ENCODE results near the gene MED28. TPM values are rescaled to one million over a fixed set of nuclear protein-coding genes. Genes with fewer than 3 reads are reported as not detected.

The MED28 gene
- total and polyA plus RNA-seq, 12 donors = 4.9 to 49.4 (median 12.1) TPM

- no peak for DNase-seq
- H3K4me1 ChIP-seq (replicated peaks in 1 of 2) = no peaks in the 10 kb centered on the region
- no peaks in the 10 kb centered on the region for H3K27me3 ChIP-seq
- TF ChIP-seq POLR2A (IDR thresholded peaks at IDR 0.05) = no peak
- no peaks in the 10 kb centered on the region for H3K36me3 ChIP-seq (replicated peaks in 1 of 2)
- H3K27ac ChIP-seq = no peak overlapping the region
- H3K4me3 ChIP-seq = no peak overlapping the region
- WGBS, 4 donors = 59 to 70% (median 64%) methylated on average over 2 of the region's 2 CpGs
- intact Hi-C loops (cut with DNase I) = no loop called here
- no peaks in the 10 kb centered on the region for H3K9me3 ChIP-seq (replicated peaks in 1 of 3)
These were observed 67.8 kb downstream of the MED28 start for GRCh38 chr4:17682222-17682566.

Other genes starting within 250 kb of the MED28 start
- 10 to 100 TPM; 23.3 to 79.4 (median 34.1) TPM for gene QDPR, start 102.6 kb upstream of the MED28 start, total RNA-seq
- 10 to 100 TPM; 44.0 to 86.2 (median 47.7) TPM for gene QDPR, start 102.6 kb upstream of the MED28 start, polyA plus RNA-seq
- not detected for gene CLRN2, start 99.5 kb upstream of the MED28 start, total RNA-seq
- not detected for gene CLRN2, start 99.5 kb upstream of the MED28 start, polyA plus RNA-seq
- 100 to 1,000 TPM in 5 of 9 donors, 10 to 100 TPM in 4; 71.7 to 176 (median 109) TPM for gene LAP3, start 37.4 kb upstream of the MED28 start, total RNA-seq
- gene LAP3, start 37.4 kb upstream of the MED28 start, polyA plus RNA-seq = 100 to 1,000 TPM in 1 of 3 donors, 10 to 100 TPM in 2; 22.7 to 135 (median 30.2) TPM
- gene FAM184B, start 167.0 kb downstream of the MED28 start, total RNA-seq = under 1 TPM in 4 of 9 donors, not detected in 5; under 0.01 to 0.17 (median 0.11) TPM
- under 1 TPM; 0.03 to 0.08 (median 0.04) TPM for gene FAM184B, start 167.0 kb downstream of the MED28 start, polyA plus RNA-seq
- gene DCAF16, start 196.1 kb downstream of the MED28 start, total RNA-seq = 10 to 100 TPM; 14.4 to 43.1 (median 25.2) TPM
- 10 to 100 TPM in 1 of 3 donors, 1 to 10 TPM in 2; 6.9 to 15.1 (median 9.4) TPM for gene DCAF16, start 196.1 kb downstream of the MED28 start, polyA plus RNA-seq
- gene NCAPG, start 196.3 kb downstream of the MED28 start, total RNA-seq = 10 to 100 TPM in 1 of 9 donors, 1 to 10 TPM in 2, under 1 TPM in 6; 0.17 to 16.1 (median 0.77) TPM
- gene NCAPG, start 196.3 kb downstream of the MED28 start, polyA plus RNA-seq = 1 to 10 TPM in 1 of 3 donors, under 1 TPM in 2; 0.24 to 1.3 (median 0.37) TPM